ENCODE results near the gene ZNF343.

DNA sequence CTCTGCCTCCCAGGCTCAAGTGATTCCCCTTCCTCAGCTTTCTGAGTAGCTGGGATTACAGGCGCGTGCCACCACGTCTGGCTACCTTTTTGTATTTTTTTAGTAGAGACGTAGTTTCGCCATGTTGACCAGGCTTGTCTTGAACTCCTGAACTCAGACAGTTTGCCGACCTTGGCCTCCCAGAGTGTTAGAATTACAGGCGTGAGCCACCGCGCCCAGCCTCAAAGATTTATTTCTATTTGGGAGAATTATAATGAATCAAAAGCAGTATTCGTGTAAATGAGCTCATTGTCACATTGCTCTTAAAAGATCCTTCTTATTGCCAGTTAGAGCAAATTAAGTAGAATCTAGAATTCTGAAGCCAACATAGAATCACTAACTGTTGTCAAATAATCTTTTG lies 9.4 kb upstream of the ZNF343 start:
- no peak for TF ChIP-seq EZH2 (IDR thresholded peaks at IDR 0.05; ENCODE audit: low read depth, unreplicated experiment)
- no peak for TF ChIP-seq POLR2AphosphoS5 (IDR thresholded peaks at IDR 0.05; ENCODE audit: low read depth)
- TF ChIP-seq, protein P1, sequence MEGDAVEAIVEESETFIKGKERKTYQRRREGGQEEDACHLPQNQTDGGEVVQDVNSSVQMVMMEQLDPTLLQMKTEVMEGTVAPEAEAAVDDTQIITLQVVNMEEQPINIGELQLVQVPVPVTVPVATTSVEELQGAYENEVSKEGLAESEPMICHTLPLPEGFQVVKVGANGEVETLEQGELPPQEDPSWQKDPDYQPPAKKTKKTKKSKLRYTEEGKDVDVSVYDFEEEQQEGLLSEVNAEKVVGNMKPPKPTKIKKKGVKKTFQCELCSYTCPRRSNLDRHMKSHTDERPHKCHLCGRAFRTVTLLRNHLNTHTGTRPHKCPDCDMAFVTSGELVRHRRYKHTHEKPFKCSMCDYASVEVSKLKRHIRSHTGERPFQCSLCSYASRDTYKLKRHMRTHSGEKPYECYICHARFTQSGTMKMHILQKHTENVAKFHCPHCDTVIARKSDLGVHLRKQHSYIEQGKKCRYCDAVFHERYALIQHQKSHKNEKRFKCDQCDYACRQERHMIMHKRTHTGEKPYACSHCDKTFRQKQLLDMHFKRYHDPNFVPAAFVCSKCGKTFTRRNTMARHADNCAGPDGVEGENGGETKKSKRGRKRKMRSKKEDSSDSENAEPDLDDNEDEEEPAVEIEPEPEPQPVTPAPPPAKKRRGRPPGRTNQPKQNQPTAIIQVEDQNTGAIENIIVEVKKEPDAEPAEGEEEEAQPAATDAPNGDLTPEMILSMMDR (conservative IDR thresholded peaks at IDR 0.05; ENCODE audit: low read depth in 2 of 2) = no peak
- TF ChIP-seq CREB1 (CRISPR knock-in tag; IDR thresholded peaks at IDR 0.05; ENCODE audit: low read depth) = no peak
- no peak for TF ChIP-seq EZH2phosphoT487 (IDR thresholded peaks at IDR 0.05; ENCODE audit: unreplicated experiment)
- TF ChIP-seq ZNF114 (CRISPR knock-in tag; IDR thresholded peaks at IDR 0.05) = no peak
- no peak for TF ChIP-seq NANOG (IDR thresholded peaks at IDR 0.05; ENCODE audit: borderline replicate concordance)
- TF ChIP-seq, protein P2, sequence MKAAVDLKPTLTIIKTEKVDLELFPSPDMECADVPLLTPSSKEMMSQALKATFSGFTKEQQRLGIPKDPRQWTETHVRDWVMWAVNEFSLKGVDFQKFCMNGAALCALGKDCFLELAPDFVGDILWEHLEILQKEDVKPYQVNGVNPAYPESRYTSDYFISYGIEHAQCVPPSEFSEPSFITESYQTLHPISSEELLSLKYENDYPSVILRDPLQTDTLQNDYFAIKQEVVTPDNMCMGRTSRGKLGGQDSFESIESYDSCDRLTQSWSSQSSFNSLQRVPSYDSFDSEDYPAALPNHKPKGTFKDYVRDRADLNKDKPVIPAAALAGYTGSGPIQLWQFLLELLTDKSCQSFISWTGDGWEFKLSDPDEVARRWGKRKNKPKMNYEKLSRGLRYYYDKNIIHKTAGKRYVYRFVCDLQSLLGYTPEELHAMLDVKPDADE (IDR thresholded peaks at IDR 0.05) = no peak
- TF ChIP-seq, protein P3, sequence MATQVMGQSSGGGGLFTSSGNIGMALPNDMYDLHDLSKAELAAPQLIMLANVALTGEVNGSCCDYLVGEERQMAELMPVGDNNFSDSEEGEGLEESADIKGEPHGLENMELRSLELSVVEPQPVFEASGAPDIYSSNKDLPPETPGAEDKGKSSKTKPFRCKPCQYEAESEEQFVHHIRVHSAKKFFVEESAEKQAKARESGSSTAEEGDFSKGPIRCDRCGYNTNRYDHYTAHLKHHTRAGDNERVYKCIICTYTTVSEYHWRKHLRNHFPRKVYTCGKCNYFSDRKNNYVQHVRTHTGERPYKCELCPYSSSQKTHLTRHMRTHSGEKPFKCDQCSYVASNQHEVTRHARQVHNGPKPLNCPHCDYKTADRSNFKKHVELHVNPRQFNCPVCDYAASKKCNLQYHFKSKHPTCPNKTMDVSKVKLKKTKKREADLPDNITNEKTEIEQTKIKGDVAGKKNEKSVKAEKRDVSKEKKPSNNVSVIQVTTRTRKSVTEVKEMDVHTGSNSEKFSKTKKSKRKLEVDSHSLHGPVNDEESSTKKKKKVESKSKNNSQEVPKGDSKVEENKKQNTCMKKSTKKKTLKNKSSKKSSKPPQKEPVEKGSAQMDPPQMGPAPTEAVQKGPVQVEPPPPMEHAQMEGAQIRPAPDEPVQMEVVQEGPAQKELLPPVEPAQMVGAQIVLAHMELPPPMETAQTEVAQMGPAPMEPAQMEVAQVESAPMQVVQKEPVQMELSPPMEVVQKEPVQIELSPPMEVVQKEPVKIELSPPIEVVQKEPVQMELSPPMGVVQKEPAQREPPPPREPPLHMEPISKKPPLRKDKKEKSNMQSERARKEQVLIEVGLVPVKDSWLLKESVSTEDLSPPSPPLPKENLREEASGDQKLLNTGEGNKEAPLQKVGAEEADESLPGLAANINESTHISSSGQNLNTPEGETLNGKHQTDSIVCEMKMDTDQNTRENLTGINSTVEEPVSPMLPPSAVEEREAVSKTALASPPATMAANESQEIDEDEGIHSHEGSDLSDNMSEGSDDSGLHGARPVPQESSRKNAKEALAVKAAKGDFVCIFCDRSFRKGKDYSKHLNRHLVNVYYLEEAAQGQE (IDR thresholded peaks at IDR 0.05; ENCODE audit: unreplicated experiment) = no peak
- TF ChIP-seq STAT1 (IDR thresholded peaks at IDR 0.05; ENCODE audit: unreplicated experiment) = no peak
- TF ChIP-seq ZNF331 (CRISPR knock-in tag; IDR thresholded peaks at IDR 0.05; ENCODE audit: low read depth) = no peak
